ENCODE results near the gene ELAVL1. TPM values are rescaled to one million over a fixed set of nuclear protein-coding genes. Genes with fewer than 3 reads are reported as not detected.
"Not testable (repeated sequence)": the region's sequence is repeated elsewhere in the genome, so short reads cannot be mapped to it uniquely, and the experiment has no call there.

The ELAVL1 gene
- polyA plus RNA-seq, 1 donor: 56.0 TPM

- Histone ChIP-seq H3K9me3 (ENCODE audit: control insufficient read depth, low read depth, low read length) (no peaks in the 10 kb centered on the region), H3K27me3 (ENCODE audit: control insufficient read depth, insufficient read depth, low read length) (no peaks in the 10 kb centered on the region), H3K4me1 (ENCODE audit: control insufficient read depth, insufficient read depth, low read length) (peaks cover 15% of the 10 kb centered on the region), H3K27ac (ENCODE audit: low read length) (no peak overlapping the region), H3K4me3 (ENCODE audit: low read length) (no peak overlapping the region), H3K36me3 (ENCODE audit: control insufficient read depth, insufficient read depth, low read length) (no peaks in the 10 kb centered on the region)
- WGBS (ENCODE audit: insufficient coverage, low lambda C conversion rate): no CpG with 5 or more reads among the region's 7 CpGs
- DNase-seq: no peak
Measured at GRCh38 chr19:8041531-8041931, 36.1 kb upstream of the ELAVL1 start.

GRCh38 chr19:8039231-8039630, 33.8 kb upstream of the ELAVL1 start:
- no peak for DNase-seq
- Histone ChIP-seq H3K4me3 (ENCODE audit: low read length) (no peak overlapping the region), H3K27ac (ENCODE audit: low read length) (no peak overlapping the region), H3K27me3 (ENCODE audit: control insufficient read depth, insufficient read depth, low read length) (no peaks in the 10 kb centered on the region), H3K36me3 (ENCODE audit: control insufficient read depth, insufficient read depth, low read length) (no peaks in the 10 kb centered on the region), H3K9me3 (ENCODE audit: control insufficient read depth, low read depth, low read length) (no peaks in the 10 kb centered on the region), H3K4me1 (ENCODE audit: control insufficient read depth, insufficient read depth, low read length) (peaks cover 23% of the 10 kb centered on the region)
- WGBS (ENCODE audit: insufficient coverage, low lambda C conversion rate): no CpG with 5 or more reads among the region's 3 CpGs

DNA sequence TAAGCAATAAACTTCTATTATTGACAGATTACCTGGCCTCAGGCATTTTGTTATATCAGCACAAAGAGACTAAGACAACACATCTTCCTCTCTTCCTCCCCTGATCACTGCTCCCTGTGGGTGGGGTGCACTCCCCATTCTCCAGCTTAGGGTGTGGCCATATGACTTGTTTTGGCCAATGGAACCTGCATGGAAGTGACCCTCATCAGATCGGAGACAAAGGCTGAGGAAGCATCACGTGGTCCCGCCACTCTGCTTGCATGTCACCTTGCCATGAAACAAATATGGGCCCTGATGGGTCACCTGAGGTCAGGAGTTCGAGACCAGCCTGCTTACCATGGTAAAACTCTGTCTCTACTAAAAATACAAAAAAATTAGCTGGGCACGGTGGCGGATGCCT, 33.4 kb upstream of the ELAVL1 start:
- Histone ChIP-seq H3K4me1 (ENCODE audit: control insufficient read depth, insufficient read depth, low read length) (peaks cover 26% of the 10 kb centered on the region), H3K4me3 (ENCODE audit: low read length) (no peak overlapping the region), H3K9me3 (ENCODE audit: control insufficient read depth, low read depth, low read length) (no peaks in the 10 kb centered on the region), H3K27ac (ENCODE audit: low read length) (no peak overlapping the region), H3K36me3 (ENCODE audit: control insufficient read depth, insufficient read depth, low read length) (no peaks in the 10 kb centered on the region), H3K27me3 (ENCODE audit: control insufficient read depth, insufficient read depth, low read length) (no peaks in the 10 kb centered on the region)
- DNase-seq: no peak
- WGBS (ENCODE audit: insufficient coverage, low lambda C conversion rate): no CpG with 5 or more reads among the region's 6 CpGs

DNA sequence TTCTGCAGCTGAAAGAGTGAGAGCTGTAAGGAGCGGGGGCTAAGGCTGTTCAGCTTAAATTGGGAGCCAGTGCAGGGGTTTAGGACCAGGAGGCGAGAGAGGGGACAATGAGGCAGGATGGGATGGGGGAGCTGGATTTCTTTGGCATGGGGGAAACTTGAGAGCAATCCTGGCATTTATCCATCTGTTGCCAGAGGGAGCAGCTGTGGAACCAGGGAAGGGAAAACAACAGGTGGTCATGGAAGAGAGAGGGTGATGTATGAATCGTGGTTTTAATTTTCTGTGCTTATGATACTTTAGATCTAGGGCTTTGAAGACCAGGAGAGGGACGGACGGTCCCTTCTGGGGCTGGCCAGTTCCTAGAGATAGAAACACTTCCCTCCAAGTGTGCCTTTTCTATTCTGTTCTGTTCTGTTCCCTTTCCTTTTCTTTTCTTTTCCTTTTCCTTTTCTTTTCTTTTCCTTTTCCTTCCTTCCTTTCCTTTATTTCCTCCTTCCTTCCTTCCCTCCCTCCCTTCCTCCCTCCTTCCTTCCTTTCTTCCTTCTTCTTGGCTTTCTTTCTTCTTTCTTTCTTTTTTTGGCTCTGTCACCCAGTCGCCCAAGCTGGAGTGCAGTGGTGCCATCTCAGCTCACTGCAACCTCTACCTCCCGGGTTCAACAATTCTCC, 31.1 kb upstream of the ELAVL1 start:
- no peak for DNase-seq
- Histone ChIP-seq H3K36me3 (ENCODE audit: control insufficient read depth, insufficient read depth, low read length) (no peaks in the 10 kb centered on the region), H3K27ac (ENCODE audit: low read length) (peak overlapping the region; percentile 8), H3K4me1 (ENCODE audit: control insufficient read depth, insufficient read depth, low read length) (peaks cover 44% of the 10 kb centered on the region), H3K9me3 (ENCODE audit: control insufficient read depth, low read depth, low read length) (no peaks in the 10 kb centered on the region), H3K27me3 (ENCODE audit: control insufficient read depth, insufficient read depth, low read length) (no peaks in the 10 kb centered on the region), H3K4me3 (ENCODE audit: low read length) (no peak overlapping the region)
- WGBS (ENCODE audit: insufficient coverage, low lambda C conversion rate): 100% methylated on average over 1 of the region's 7 CpGs

- no CpG with 5 or more reads among the region's 6 CpGs for WGBS (ENCODE audit: insufficient coverage, low lambda C conversion rate)
- no peak for DNase-seq
- H3K4me3 ChIP-seq (ENCODE audit: low read length): no peak overlapping the region
- no peaks in the 10 kb centered on the region for H3K27me3 ChIP-seq (ENCODE audit: control insufficient read depth, insufficient read depth, low read length)
- H3K4me1 ChIP-seq (ENCODE audit: control insufficient read depth, insufficient read depth, low read length): peaks cover 44% of the 10 kb centered on the region
- H3K36me3 ChIP-seq (ENCODE audit: control insufficient read depth, insufficient read depth, low read length): no peaks in the 10 kb centered on the region
- peak overlapping the region; percentile 82 for H3K27ac ChIP-seq (ENCODE audit: low read length)
- H3K9me3 ChIP-seq (ENCODE audit: control insufficient read depth, low read depth, low read length): peaks cover 4% of the 10 kb centered on the region
Measured at GRCh38 chr19:8034178-8034525, 28.7 kb upstream of the ELAVL1 start.

DNA sequence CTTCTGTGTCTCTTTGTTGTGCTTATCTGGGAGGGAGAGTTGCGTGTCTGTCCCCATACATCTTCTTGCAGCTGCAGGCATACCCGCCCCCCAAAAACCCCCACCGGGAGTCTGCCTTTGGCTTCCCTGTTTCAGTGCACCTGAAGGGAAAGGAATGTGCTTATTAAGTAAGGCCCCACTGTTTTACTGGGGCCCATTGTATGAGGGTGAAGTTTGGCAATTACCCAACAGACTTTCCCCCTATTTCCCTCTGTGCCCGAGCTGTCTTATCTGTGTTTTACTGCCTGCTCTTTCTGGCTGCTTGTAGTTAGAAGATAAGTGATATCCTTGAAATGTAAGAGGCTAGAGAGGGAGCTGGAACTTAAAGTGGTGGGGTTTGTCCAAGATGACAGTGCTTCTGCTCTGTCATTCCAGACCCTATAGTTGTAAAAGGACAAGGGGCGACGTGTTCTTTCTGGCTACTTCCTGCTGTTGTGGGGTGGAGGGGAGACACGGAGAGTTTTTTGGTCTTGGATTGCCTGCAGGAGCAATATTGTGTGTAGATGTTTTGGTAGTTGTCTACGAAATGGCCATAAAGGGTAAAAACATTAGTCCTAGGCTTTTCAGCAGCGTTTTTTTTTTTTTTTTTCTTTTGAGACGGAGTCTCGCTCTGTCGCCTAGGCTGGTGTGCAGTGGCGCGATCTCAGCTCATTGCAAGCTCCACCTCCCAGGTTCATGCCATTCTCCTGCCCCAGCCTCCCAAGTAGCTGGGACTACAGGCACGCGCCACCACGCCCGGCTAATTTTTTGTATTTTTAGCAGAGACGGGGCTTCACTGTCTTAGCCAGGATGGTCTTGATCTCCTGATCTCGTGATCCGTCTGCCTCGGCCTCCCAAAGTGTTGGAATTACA, 28.1 kb upstream of the ELAVL1 start:
- H3K27me3 ChIP-seq (ENCODE audit: control insufficient read depth, insufficient read depth, low read length); H3K9me3 ChIP-seq (ENCODE audit: control insufficient read depth, low read depth, low read length); H3K4me3 ChIP-seq (ENCODE audit: low read length); H3K36me3 ChIP-seq (ENCODE audit: control insufficient read depth, insufficient read depth, low read length): not testable (repeated sequence)
- H3K4me1 ChIP-seq (ENCODE audit: control insufficient read depth, insufficient read depth, low read length): peaks cover 49% of the 10 kb centered on the region
- peak overlapping the region; percentile 82 for H3K27ac ChIP-seq (ENCODE audit: low read length)
- WGBS (ENCODE audit: insufficient coverage, low lambda C conversion rate): 20% methylated on average over 1 of the region's 22 CpGs
- DNase-seq: peak; percentile 76 to 91

GRCh38 chr19:8030960-8031359, 25.5 kb upstream of the ELAVL1 start:
- Histone ChIP-seq H3K27me3 (ENCODE audit: control insufficient read depth, insufficient read depth, low read length) (no peaks in the 10 kb centered on the region), H3K4me1 (ENCODE audit: control insufficient read depth, insufficient read depth, low read length) (peaks cover 52% of the 10 kb centered on the region), H3K27ac (ENCODE audit: low read length) (no peak overlapping the region), H3K4me3 (ENCODE audit: low read length) (no peak overlapping the region), H3K36me3 (ENCODE audit: control insufficient read depth, insufficient read depth, low read length) (no peaks in the 10 kb centered on the region), H3K9me3 (ENCODE audit: control insufficient read depth, low read depth, low read length) (peaks cover 4% of the 10 kb centered on the region)
- no peak for DNase-seq
- WGBS (ENCODE audit: insufficient coverage, low lambda C conversion rate): no CpG with 5 or more reads among the region's 8 CpGs

- DNase-seq: peak; percentile 58 to 84
- no peak overlapping the region for H3K4me3 ChIP-seq (ENCODE audit: low read length)
- whole genome bisulfite sequencing (ENCODE audit: insufficient coverage, low lambda C conversion rate): no CpG with 5 or more reads among the region's 12 CpGs
- H3K9me3 ChIP-seq (ENCODE audit: control insufficient read depth, low read depth, low read length): peaks cover 4% of the 10 kb centered on the region
- no peaks in the 10 kb centered on the region for H3K36me3 ChIP-seq (ENCODE audit: control insufficient read depth, insufficient read depth, low read length)
- peak overlapping the region; percentile 81 for H3K27ac ChIP-seq (ENCODE audit: low read length)
- peaks cover 47% of the 10 kb centered on the region for H3K4me1 ChIP-seq (ENCODE audit: control insufficient read depth, insufficient read depth, low read length)
- no peaks in the 10 kb centered on the region for H3K27me3 ChIP-seq (ENCODE audit: control insufficient read depth, insufficient read depth, low read length)
Measured at GRCh38 chr19:8028951-8029491, 23.6 kb upstream of the ELAVL1 start.

GRCh38 chr19:8025316-8025715, 19.9 kb upstream of the ELAVL1 start:
- Histone ChIP-seq H3K27me3 (ENCODE audit: control insufficient read depth, insufficient read depth, low read length) (no peaks in the 10 kb centered on the region), H3K36me3 (ENCODE audit: control insufficient read depth, insufficient read depth, low read length) (no peaks in the 10 kb centered on the region), H3K4me1 (ENCODE audit: control insufficient read depth, insufficient read depth, low read length) (peaks cover 26% of the 10 kb centered on the region), H3K4me3 (ENCODE audit: low read length) (no peak overlapping the region), H3K9me3 (ENCODE audit: control insufficient read depth, low read depth, low read length) (no peaks in the 10 kb centered on the region), H3K27ac (ENCODE audit: low read length) (peak overlapping the region; percentile 11)
- no CpG with 5 or more reads among the region's 5 CpGs for WGBS (ENCODE audit: insufficient coverage, low lambda C conversion rate)
- peak; percentile 62 to 92 for DNase-seq

- H3K4me3 ChIP-seq (ENCODE audit: low read length); DNase-seq; H3K9me3 ChIP-seq (ENCODE audit: control insufficient read depth, low read depth, low read length); H3K36me3 ChIP-seq (ENCODE audit: control insufficient read depth, insufficient read depth, low read length); H3K27me3 ChIP-seq (ENCODE audit: control insufficient read depth, insufficient read depth, low read length); H3K27ac ChIP-seq (ENCODE audit: low read length): not testable (repeated sequence)
- H3K4me1 ChIP-seq (ENCODE audit: control insufficient read depth, insufficient read depth, low read length): peaks cover 21% of the 10 kb centered on the region
- WGBS (ENCODE audit: insufficient coverage, low lambda C conversion rate): 100% methylated on average over 1 of the region's 3 CpGs
Measured at GRCh38 chr19:8024256-8024655, 18.8 kb upstream of the ELAVL1 start.

All from large intestine (tissue), 3 donors.